Femur (tissue), 1 donor: Measurements from ENCODE around the gene PDGFB.

Source experiments
- DNase-seq: peaks from one replicate; pipeline ENCODE4 v3.0.0-alpha.2; 2017

PDGFB gene

GRCh38 chr22:39276440-39277141, 31.8 kb upstream of the PDGFB start:
- DNase-seq, result no peak

- DNase-seq, result no peak
These were observed 31.1 kb upstream of the PDGFB start for GRCh38 chr22:39275814-39276439.

DNA sequence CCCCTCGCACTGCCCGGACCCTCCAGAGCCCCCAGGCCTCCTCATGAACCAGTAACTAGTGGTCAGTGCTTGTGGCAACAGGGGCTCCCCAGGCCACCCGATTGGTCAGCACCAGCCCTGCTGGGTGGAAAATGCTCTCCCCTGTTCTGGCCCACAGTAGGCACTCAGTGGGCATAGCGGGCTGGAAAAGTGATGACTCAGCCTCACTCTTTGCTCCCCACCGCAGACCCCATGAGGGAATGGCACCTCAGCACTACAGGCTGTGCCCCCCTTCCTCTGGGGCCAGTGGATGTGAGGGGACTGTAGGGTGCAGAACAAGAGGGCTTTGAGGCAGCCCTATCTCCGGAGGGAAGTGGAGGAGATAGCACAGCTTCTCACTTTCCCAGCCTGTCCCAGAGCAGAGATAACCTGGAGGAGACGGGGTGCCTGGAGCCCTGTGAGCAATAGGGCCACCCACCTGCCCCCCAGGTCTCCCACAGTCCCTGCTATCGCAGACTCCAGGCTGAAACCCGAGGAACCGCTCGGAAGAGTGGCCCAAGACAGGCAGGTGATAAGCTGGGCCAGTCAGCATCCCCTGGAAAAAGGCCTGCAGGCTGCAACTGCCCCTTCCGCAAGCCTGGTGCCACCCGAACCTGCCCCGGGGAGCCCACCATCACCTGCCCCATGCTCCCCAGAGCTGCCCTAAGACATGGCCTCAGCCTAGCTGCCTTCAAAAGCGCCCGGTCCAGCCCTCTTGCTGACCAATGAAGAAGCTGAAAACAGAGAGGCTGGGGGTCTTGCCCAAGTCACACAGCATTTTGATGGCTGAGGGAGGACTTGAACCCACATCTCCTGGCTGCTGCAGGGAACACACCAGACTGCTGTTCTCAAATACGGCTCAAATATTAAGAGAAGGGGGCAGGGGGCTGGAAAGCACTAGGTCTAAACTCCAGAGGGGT, 29.4 kb upstream of the PDGFB start:
- DNase-seq, result no peak

- no peak for DNase-seq
These were observed 26.0 kb upstream of the PDGFB start for GRCh38 chr22:39270792-39271191.

- no peak for DNase-seq
These were observed 25.5 kb upstream of the PDGFB start for GRCh38 chr22:39270280-39270679.

GRCh38 chr22:39269095-39269790, 24.5 kb upstream of the PDGFB start:
- no peak for DNase-seq

DNA sequence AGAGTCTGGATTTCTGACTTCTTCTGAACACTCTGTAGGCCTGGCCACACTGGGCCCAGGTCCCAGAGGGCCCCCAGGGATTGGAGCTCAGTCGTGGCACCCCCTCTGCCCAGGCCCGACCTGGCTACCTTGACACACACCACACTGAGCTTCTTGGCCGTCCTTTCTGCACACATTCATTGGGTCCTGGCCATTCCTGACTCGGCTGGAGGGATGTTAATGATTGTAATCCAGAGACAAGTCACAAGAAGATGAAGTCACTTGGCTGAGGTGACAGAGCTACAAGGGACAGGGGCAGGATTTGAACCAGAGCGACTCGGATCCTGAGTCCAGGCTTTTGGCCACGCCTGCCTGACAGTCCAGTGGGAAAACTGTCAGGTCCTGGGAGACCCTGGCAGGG, 23.9 kb upstream of the PDGFB start:
- DNase-seq, result no peak

- DNase-seq, result no peak
These were observed 23.2 kb upstream of the PDGFB start for GRCh38 chr22:39267974-39268373.

DNA sequence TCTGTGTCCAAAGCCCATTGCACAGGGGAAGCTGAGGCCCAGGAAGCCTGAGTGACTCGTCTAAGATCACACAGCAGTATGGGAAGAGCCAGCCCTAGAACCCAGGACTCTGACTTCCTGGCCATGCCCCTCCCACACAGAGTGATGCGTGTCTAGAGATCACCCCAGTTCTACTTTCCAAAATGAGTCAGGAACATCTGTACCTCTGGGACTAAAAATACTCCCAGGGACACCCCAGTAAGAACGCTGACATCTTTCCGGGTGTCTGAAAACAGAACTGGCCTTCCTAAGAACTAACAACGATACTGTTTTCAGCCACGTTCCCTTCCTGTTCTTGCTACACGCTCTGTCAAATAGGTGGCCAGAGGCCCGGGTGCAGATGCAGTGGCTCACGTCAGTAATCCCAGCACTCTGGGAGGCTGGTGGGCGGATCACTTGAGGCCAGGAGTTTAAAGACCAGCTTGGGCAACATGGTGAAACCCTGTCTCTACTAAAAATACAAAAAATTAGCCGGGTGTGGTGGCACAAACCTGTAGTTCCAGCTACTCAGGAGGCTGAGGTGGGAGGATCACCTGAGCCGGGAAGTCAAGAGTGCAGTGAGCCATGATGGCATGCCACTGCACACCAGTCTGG, 21.7 kb upstream of the PDGFB start:
- no peak for DNase-seq

- no peak for DNase-seq
These were observed 20.5 kb upstream of the PDGFB start for GRCh38 chr22:39265143-39265886.

GRCh38 chr22:39264349-39265038, 19.7 kb upstream of the PDGFB start:
- peak; percentile 45 for DNase-seq

GRCh38 chr22:39263626-39264348, 19.0 kb upstream of the PDGFB start:
- no peak for DNase-seq

DNA sequence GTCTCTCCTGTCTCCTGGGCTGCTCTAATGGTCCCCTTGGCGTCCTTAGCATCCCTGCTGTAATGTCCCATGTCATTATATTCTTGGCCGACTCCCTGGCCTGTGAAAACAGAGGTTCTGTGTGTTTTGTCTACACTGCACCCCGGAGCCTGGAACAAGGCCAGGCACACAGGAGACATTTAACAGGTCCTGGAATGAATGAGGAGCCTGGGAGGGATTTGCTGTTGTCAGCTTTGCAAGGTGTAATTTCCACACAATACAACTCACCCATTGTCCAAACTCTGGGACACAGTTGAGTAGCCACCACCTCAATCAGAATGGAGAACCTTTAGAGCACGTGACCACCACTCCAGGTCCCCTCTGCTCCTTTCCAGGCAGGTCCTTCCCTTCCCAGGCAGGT, 14.9 kb upstream of the PDGFB start:
- no peak for DNase-seq

- no peak for DNase-seq
These were observed 13.2 kb upstream of the PDGFB start for GRCh38 chr22:39257901-39258475.

- DNase-seq, result no peak
These were observed 12.2 kb upstream of the PDGFB start for GRCh38 chr22:39256979-39257378.

DNA sequence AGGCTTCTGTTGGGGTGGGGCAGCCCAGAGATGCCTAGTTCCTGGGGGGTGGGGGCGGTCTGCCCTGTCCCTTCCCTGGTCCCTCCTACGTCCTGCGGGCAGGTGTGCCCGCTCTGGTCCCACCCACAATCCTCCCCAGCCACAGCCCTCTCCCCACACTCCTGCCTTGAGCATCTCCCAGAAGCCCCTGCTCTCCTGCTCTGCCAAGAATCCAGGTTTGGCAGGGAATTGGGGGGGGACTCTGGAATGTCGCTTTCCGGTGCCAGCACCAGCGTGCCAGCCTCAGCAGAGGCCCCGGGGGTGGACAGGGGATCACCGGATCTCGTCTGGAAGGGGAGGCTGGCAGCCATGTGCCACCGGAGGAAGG, 11.4 kb upstream of the PDGFB start:
- no peak for DNase-seq

GRCh38 chr22:39255449-39256185, 10.8 kb upstream of the PDGFB start:
- no peak for DNase-seq

GRCh38 chr22:39254789-39255298, 10.1 kb upstream of the PDGFB start:
- DNase-seq, result no peak

DNA sequence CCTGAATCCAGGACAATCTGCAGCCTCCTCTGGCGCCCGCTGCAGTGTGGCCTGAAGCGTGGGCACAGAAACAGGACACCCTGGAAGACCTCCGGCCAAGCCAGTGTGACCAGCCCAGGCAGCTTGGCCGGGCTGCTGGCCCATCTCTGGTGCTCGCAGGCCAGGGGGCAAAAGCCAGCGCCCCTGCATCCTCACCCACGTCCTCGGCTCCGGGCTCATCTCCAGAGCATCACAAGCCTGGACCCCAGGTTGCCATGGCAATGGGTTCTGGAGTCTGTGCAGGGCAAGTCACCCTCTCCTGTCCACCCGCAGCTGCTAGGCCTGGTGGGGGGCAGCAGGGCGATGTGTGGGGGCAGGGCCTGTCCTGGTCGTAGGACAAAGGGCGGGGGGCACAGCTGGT, 9.3 kb upstream of the PDGFB start:
- DNase-seq, result no peak
